Dedifferentiated amniotic fluid mesenchymal stem cell (primary cell): ENCODE data around the gene ZFR.

ENCODE experiments used
- DNase-seq: peaks from one replicate; pipeline ENCODE4 v3.0.0-alpha.2; 2016; ENCODE audit errors: extremely low spot score

The ZFR gene

GRCh38 chr5:32444431-32445286 lies at the start of gene ZFR:
ZFR (minus strand) TSS chr5:32444740; CDS start chr5:32444658, 82 bp downstream.
- peak; percentile 72 for DNase-seq

- DNase-seq = no peak
Measured at GRCh38 chr5:32490972-32491557, 46.5 kb upstream of the ZFR start.

DNA sequence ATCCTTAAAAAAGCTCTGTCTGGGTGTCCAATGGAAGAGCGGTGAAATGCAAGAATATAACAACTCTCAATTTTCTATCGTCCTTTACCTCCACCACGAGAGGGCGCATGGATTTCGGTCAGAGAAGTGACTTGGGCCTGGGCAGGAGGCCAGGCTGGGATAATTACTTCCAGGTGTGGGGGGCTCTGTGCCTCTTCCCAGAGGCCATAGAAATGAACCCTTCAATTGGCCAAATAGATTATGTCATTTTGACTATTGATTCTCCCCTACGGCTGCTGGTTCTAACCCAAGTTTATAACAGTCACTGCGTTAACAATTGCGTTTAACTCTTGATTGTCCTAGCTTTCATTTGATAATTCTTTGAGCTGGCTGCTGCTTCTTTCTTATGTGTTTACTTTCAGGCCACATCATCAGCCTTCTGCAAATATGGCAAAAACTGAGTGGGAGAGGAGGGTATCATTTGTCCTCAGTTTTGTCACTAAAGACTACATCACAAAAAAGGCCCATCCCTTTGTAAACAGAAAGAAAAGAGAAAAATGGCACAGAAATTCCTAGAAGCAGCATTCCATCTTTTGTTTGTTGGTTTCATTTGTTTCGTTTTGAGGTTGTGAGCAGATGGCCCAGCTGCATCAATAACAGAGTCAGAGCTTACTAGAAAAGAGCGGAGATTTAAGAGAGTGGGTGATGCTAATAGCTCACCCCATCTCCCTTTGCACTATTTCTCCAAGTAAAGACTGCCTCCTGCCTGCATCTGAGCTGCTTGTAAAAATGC lies 45.4 kb upstream of the ZFR start:
- peak; percentile 91 for DNase-seq

DNA sequence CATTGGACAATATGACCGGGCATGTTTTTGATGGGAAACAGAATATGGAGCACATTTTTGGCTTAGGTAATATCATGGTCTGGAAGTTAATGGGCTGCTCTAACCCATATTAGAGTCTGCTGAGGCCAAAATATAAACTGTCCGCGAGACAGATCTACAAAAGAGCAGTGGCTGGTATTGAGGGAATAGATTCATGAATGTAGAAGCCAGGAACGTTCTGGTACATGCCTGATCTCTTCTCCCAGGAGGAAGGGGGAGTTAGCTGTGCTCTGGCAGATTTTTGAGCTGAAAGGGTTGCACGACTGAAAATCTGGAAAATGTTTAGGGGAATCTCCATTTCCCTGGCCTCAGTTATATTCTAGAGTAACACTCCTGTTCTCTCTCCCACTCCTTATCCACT lies 42.9 kb upstream of the ZFR start:
- no peak for DNase-seq

- DNase-seq = no peak
Measured at GRCh38 chr5:32487008-32487407, 42.5 kb upstream of the ZFR start.

DNA sequence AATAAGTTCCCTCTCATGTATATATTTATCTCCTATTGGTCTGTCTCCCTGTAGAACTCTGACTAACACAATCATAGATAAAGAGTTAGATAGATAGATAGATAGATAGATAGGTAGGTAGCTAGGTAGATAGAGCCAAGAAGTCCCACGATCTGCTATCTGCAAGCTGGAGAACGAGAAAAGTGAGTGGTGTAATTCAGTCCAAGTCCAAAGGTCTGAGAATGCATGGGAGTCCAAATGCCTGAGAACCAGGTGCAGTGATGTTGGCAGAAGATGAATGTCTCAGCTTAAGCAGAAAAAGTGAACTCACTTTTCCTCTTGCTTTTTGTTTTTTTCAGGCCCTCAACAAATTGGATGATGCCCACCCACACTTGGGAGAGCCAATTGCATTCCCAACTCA lies 37.7 kb upstream of the ZFR start:
- DNase-seq = no peak

- DNase-seq = no peak
Measured at GRCh38 chr5:32479096-32479495, 34.6 kb upstream of the ZFR start.

- no peak for DNase-seq
Measured at GRCh38 chr5:32476891-32477290, 32.4 kb upstream of the ZFR start.

DNA sequence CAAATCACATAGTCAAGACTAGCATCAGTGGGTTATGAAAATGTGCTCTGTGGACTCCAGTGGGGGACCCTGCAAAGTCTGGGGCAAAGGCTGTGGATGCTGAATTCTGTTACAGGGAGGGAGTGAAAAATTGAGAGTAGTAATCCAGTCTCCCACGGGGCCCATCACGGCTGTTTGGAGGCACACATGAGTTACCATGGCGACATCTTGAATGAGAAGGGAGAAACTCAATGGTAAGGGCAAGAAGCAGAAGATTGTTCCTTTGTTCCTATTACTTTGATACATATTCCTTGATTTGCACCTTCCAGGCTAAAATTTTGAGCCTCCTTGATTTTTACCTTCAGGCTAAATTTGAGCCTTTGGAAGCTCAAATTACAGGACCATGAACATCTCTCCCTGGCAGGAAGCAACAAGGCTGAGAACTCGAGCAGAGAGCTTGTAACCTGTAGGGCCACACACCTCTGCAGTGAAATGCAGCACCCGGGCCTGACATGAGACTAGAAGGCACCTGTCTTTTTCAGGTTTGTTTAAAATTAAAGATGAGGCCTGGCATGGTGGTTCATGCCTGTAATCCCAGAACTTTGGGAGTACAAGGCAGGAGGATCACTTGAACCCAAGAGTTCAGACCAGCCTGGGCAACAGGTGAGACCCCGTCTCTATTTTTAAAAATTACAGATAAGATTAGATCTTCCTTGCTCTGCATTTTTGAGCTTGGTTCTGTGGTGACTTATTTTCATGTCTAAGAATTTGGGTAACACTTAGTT lies 31.0 kb upstream of the ZFR start:
- DNase-seq = no peak

DNA sequence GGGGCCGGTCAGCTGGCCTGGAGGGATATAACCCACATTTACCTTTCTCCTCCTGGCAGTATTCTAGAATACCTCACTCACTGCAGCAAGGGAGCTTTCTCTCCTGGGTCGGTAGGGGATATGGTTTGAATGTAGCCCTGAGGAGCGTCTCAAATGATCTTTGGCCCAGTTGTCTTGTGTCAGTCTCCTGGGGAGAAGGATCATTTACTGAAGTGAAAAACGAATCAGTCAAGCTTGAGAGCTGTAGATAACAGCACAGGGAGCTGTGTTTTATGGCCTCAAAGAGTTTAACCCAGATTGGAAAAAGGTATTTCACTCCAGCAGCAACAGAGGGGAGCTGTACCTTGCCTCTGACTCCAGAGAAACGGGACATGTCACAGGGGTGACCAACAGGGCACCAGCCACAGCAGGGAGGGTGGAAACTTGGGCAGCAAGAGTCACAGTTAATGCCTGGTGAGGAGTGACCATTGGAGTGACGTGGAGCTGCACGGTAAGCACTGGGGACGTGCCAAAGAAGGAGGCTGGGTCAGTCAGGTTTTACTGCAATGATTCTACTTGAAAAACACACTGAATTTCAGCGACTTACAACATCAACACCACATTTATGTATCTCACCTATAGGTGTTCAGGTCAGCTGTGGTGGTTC lies 29.8 kb upstream of the ZFR start:
- DNase-seq = no peak

DNA sequence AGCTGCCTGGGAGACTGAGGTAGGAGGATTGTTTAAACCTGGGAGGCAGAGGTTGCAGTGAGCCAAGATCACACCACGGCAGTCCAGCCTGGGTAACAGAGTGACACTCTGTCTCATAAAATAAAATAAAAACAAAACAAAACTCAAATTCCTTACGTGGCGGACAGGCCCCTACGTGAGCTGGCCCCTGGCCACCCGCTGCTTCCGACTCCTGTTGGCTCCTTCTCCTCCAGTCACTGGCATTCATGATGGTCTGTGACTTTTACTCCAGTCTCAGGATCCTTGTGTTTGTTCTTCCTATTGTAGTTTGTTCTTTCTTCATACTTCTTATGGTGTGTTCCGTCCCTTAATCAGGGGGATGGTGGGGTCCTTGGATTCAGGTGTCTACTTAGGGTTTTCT lies 28.5 kb upstream of the ZFR start:
- DNase-seq = no peak

GRCh38 chr5:32471784-32472183 lies 27.2 kb upstream of the ZFR start:
- DNase-seq = no peak

DNA sequence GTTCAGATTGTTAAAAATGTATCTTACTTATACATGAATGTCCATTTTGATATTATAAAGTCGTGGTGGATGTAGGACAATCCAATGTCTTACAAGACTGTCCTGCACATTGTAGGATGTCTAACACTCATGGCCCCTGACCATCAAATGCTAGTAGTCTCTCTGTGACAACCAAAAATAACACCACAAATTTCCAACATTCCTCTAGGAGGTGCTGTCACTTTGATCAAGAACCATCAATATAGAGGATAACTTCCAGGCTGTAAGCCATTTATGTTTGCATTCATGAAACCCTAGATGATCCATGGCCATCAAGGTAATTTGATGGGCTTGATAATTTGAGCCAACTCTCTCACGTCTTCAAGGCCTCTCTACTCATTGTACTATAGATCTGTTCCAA lies 20.5 kb upstream of the ZFR start:
- no peak for DNase-seq

- no peak for DNase-seq
Measured at GRCh38 chr5:32462618-32463017, 18.1 kb upstream of the ZFR start.

DNA sequence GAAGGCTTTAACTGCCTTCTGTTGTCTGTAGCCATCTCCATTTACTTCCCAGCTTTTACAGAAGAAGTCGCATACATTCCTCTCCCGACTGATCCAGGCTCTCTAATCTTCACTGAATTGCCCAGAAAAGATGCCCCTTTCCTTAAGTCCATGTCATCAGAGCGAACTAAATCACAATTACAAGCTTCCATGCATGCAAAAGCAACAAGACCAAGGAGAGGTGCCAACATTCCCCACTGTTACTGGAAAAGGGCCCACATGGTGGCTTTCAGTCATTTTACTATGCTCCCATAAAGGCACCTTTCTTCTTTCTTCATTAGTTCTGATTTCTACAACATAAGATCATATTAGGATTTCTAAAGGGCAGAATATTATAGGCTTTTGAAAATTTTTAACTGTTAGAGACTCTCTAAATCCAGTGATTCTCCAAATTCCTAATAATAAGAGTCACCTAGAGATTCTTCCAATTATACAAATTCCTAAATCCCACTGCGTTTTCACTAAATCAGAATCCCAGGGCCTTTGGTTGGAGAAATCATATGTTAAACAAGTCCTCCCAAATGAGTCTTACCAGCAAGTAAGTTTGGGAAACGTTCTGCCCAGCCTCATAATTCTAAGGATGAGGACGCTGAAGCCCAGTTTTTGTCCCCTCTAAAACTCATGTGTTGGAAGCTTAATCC lies 17.0 kb upstream of the ZFR start:
- DNase-seq = no peak

- DNase-seq = no peak
Measured at GRCh38 chr5:32460702-32461101, 16.2 kb upstream of the ZFR start.

- no peak for DNase-seq
Measured at GRCh38 chr5:32458880-32459495, 14.4 kb upstream of the ZFR start.

DNA sequence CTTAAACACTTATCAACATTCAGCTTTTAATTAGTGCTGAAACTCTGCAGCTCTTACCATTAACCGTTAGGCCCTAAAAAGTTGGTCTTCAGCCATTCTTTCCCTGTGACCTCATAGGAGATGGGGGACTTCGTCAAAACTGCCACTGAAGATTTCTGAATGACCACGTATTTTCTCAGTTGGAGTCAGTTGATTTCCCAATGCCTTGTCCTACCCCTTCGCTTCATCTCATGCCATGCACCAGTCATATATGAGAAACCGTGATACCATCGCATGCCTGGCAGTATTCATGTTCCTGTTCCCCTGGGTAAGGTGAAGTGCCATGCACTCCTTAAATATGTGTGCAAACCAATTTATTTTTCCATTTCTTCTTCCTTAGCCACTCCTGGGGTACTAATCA lies 10.8 kb upstream of the ZFR start:
- DNase-seq = no peak

- no peak for DNase-seq
Measured at GRCh38 chr5:32454821-32455220, 10.3 kb upstream of the ZFR start.

DNA sequence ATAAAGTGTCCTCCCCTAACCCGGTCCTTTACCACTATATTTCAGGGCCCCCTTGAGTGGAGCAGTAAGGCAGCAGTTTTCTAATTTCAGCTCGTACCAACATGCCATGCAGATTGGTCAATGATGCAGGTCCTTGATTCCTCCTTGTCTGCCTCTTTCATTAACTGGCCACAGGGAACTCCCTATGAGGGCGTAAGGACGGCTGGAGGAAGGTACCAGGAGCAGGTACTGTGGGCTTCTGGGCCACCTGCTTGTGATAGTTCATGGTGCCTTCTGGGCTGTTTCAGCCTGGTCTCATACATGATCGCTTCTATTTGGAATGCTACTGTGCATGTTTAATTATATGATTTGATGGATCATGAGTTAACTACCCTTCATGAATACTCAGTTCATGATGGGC lies 9.4 kb upstream of the ZFR start:
- DNase-seq = no peak
